M059J (cell line): ENCODE measurements around the gene GSPT1. TPM values are rescaled to one million over a fixed set of nuclear protein-coding genes. Genes with fewer than 3 reads are reported as not detected.

ENCODE experiments used
- DNase-seq: peaks from one replicate; pipeline ENCODE4 v3.0.0-alpha.2; 2012; ENCODE audit warnings: low read depth
- total RNA-seq: library from RNA; depleted of rRNA; stranded (reverse); fragments of >200 nt; shearing (Covaris generic); gene quantifications from 2 replicates; pipeline ENCODE4 v1.2.3, GENCODE V29; 2014

The GSPT1 gene
- total RNA-seq, 1 experiment from 2014 or later, result 139 TPM

DNA sequence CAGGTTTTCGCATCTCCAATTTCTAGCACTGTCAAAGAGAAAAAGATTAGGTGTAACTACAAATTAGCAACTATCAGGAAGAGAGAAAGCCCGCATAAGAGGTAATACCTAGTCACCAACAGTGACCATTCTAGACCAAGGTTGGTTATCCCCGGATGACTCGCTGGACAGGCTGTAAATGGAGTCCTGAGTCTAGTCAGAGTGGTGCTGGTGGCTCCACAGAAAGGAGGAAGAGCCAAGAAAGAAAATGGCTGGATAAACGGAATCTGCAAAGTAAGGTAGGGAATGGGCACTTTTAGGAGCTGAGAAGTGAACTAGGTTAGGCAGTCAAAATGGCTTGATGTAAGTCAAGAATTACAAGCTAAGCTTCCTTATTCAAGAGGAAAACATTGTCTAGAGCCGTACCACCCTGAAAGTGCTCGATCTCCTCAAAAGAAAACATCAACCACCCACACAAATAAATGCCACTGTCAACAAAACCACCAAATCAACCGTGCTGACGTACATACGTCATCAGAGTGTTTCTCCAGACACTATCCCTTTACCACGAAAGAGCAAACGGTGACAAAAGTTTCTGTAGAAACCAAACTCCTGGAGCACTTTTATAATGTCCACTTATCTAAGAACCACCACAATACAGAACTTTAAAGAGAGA is 2.2 kb downstream of the GSPT1 start:
- DNase-seq, result peak; percentile 76

DNA sequence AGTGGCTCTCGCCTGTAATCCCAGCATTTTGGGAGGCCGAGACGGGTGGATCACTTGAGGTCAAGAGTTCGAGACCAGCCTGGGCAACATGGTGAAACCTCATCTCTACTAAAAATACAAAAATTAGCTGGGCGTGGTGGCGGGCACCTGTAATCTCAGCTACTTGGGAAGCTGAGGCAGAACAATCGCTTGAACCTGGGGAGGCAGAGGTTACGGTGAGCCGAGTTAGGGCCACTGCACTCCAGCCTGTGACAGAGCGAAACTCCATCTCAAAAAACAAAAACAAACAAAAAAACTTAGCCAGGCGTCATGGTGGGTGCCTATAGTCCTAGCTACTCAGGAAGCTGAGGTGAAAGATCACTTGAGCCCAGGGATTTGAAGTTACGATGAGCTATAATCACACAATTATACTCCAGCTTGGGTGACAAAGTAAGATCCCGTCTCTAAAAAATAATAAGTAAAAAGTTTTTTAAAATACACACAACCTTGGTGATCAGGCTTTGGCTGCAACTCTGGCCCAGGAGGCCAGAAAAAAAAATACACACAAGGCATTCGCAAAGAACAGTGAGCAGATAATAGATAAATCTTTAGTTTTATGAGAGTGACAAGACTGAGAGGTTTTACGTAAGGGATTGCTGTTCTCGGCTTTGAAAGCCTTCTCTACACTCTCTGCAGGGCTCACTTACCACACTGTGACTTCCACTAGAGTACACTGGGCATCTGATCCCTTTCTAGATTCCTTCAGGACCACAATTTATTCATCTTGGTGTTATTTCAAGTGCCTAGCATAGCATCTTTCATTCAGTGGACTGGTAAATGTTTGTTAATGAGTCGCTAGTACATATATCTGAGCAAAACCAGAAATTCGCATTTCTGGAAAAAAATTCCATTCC is 5.9 kb downstream of the GSPT1 start:
- peak; percentile 11 for DNase-seq

DNA sequence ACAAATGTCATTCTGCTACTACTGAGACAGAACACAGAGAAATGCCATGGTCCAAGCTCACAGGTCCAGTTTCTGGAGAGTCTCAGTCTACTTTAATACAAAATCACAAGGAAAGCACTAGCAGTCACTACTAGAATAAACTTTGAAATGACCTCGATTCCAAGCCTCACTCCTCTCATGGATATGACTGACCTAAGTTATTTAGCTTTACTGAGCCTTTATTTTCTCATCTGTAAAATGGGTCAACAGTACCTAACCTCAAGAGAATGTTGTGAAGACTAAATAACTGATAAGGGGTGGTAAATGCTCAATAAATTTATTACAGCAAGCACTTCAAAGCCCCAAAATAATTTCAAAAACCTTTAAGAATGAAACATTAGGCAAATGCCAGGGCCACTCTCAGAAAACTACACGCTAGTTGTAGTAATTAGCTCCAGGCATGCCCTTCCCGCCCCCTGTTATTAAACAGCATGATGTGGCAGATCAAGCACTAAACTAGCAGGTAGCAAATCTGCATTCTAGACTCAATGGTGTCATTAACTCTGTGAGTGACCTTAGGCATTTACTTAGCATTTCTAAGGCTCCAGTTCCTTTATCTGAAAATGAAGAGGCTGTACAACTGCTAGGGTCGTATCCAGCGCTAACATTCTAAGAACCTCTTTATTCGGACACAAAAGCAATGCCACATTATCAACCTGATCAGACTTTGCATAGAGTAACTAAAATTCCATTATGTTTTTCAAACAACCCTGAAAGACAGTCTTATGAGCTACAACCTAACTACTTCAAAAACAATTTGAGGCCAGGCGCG is 8.4 kb downstream of the GSPT1 start:
- DNase-seq, result no peak

DNA sequence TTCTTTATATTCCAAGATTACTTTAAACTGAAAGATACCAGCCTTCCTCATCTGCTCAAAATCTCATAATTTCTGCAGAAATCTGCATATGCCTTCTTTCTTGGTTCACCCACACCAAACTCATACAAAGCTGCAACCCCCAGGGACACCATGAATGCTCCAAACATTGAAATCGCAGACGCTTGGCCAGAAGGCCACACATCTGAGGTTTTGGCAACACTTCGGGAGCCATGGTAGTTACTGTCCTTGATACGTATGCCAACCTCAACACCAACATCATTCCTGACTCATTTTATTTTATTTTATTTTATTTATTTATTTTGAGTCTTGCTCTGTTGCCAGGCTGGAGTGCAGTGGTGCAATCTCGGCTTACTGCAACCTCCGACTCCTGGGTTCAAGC is 11.8 kb downstream of the GSPT1 start:
- DNase-seq, result no peak

DNA sequence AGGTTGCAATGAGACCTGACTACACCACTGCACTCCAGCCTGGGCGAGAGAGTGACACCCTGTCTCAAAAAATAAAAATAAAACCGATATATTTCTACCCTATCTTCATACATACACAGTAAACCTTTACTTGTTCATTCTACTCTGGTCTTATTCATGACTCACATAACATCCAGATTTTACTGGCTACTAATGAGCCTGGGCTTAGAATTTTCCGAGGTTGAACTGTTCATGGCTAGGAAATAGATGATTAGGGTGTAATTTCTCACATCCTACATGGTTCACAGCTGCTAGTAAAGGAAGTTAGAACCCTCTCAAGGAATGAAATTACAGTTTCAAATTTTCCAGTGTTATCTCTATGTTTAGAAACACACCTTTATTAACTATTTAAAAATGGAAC is 14.7 kb downstream of the GSPT1 start:
- DNase-seq, result no peak

DNA sequence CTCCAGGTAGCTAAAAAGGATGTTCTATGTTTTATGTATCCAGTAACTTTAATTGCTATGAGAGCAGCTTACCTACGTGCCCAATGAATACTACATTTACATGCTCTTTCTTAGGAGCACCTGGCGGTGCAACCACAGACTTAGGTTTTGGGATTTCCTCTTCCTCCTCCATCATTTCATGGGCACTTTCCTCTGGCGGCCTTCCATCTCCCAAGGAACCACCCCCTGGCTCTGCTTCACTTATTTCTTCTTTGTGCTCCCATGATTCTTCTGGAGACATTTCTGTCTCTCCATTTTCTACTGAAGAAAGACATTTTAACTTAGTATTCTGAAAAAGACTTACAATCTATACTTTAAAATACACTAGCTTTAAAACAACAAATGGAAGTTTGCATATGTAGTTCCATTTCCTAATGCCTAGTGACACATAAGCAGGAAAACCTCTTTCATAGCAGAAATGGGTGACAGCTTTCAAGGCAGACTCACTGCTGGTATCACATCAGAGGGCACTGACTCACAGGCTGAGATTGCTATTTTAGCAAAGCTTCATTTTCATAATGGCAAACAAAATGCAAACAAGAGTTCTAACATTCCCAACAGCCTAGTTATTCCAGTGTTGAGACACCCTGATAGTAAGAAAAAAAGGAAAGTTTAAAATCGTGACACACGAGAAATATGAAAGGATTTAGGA is 19.1 kb downstream of the GSPT1 start:
- DNase-seq, result peak; percentile 74

DNA sequence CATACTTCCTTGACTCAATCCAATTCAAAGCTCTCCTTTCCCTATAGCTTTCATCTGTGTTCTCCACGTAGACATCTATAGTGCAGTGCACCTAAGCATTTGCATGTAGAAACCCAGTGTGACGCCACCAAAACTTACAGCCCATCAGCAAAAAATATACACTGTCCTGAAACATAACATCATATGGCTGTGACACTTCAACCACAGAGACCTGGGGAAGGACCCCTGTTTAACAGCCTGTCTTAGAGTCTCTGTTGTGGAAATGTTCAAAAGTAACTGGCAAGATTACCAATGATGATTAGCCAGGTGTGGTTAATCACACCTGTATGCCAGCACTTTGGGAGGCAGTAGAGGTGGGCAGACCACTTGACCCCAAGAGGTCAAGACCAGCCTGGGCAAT is 22.2 kb downstream of the GSPT1 start:
- DNase-seq, result no peak

DNA sequence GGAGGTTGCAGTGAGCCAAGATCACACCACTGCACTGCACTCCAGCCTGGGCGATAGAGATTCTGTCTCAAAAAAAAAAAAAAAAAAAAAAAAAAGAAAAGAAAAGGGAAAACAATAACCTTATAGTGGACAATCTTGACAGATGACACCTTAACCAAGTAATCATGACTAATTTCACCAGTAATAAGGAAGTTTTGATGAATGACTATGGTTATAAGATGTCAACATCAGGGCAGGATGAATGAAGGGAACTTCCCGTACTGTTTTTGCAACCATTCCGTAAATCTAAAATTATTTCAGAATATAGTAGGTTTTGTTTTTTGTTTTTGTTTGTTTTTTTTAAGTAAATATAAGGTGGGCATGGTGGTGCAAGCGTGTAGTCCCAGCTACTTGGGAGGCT is 23.0 kb downstream of the GSPT1 start:
- DNase-seq, result no peak

DNA sequence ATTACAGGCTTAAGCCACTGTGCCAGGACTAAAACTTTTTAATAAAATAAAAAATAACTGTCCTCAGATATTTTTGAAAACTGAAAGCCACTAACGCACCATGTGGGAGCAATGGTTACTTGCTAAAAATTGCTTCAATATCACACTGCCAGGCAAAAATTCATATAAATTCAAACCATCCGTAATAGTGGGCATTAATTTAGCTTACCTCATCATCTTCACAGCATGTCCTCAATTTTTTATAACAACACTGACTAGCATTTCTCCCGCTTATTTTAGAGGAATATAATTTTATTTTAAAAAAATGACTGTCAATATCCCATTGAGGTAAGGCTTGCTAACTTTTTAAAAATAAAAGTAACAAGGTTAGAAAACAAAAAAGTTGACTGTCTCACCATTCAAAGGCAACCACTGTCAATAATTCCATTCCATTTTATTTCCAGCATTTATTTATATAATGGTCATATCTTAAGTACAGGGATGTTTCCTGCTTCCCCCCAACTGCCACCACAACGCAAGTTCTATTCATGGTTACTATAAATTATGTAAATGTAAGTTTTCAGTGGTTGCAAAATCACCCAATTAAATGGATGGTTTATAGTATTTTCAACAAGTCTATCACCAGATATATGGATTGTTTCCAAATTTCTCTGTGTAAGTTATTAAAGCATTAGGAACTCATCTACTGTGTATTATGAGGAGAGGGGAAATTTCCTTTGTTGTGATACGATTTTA is 25.4 kb downstream of the GSPT1 start:
- no peak for DNase-seq

DNA sequence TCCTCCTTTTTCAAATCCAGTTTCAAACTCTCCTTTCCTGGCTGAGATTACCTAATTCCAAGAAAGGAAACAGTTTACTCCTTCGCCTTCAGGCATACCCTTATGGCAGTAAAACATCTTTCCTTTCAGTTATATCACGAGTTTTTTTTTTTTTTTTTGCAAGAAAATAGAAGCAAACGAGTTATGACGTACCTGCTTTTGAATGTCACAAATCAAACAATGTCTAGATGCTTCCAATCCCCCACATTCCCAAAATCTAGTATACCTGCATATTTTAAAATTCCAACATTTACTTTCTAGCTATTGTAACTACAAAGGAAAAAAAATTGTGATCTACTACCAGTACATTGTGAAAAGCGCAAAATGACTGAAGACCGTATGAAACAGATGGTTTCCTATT is 28.9 kb downstream of the GSPT1 start:
- no peak for DNase-seq

DNA sequence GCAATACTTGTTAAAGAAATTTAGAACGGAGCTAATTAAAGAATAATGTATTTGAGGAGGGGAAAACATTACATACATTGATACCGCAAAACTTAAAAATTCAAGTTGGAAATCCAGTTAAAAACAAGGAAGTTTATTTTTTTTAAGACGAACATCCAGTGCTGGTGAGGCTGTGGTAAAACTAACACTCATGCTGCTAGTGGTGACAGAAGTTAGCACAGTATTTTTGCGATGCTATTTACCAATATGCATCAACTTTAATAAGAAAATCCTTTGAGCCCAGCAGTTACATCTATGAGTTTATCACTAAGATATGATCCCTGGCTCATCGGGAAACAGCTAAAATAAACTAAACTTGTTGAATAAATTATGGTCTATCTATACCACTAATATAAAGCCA is 31.7 kb downstream of the GSPT1 start:
- DNase-seq, result no peak

DNA sequence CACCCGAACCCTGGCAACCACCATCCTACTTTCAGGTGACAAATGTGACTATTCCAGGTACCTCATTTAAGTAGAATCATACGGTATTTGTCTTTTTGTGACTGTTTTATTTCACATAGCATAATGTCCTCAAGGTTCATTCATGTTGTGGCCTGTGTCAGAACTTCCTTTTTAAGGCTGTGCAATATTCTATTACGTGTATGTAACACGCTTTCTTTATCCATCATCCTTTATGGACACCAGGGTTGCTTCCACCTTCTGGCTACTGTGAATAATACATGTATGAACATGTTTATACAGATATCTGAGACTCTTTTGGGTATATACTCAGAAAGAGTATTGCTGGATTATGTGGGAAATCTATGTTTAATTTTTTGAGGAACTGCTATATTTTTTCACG is 35.7 kb downstream of the GSPT1 start:
- no peak for DNase-seq

DNA sequence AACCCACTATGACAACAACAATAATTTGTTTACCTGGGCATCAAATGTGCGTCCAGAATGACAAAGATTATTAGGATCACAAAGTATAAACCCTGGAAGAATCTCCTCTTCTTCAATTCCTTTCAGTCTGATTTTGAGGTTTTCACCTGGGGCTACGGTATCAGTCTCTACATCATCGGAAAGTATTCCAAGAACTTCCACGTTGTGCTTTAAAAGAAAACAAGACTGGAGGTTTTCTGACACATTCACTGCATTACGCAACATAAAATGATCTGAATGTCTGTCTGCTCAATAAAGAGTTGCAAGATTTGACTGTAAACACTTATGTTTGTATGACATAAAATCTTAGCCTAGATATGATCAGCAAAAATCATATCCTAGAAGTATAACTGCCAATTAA is 38.4 kb downstream of the GSPT1 start:
- DNase-seq, result no peak

DNA sequence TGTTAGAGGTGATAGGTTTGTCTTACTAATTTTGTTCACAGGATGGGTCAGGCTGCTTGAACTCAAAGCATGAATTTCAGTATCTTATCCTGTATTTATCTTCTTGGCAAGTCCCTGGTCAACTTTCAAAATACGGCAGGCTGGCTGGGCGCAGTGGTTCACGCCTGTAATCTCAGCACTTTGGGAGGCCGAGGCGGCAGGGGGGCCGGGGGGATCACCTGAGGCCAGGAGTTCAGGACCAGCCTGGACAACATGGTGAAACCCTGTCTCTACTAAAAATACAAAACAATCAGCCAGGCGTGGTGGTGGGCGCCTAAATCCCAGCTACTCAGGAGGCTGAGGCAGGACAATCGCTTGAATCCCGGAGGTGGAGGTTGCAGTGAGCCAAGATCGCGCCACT is 39.5 kb downstream of the GSPT1 start:
- DNase-seq, result no peak

DNA sequence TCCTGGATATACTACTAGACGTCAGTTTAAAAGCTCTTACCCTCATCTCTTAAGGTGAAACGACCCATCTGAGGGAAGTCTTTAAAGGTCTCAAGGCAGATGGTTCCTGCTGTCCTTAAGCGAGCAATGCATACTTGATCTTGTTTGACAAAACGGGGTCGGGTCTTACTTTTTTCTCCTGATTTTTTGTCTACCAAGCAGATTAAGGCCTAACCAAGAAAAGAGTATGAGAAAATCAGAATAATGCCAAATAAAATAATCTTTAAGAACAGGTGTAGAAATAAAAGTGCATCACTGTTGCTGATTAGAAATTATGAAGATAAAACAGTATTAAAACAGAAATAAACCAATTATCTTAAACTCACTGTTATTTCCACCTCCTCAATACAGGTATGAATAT is 40.0 kb downstream of the GSPT1 start:
- no peak for DNase-seq

DNA sequence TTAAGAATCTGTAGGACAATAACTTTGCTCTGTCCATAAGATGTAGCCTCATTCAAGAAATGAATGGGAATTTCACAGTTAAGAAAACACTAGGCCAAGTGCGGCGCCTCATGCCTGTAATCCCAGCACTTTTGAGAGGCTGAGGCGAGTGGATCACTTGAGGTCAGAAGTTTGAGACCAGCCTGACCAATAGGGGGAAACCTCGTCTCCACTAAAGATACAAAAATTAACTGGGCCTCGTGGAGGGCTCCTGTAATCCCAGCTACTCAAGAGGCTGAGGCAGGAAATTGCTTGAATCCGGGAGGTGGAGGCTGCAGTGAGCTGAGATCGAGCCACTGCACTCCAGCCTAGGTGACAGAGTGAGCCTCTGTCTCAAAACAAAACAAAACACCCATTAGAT is 44.6 kb downstream of the GSPT1 start:
- peak; percentile 37 for DNase-seq

DNA sequence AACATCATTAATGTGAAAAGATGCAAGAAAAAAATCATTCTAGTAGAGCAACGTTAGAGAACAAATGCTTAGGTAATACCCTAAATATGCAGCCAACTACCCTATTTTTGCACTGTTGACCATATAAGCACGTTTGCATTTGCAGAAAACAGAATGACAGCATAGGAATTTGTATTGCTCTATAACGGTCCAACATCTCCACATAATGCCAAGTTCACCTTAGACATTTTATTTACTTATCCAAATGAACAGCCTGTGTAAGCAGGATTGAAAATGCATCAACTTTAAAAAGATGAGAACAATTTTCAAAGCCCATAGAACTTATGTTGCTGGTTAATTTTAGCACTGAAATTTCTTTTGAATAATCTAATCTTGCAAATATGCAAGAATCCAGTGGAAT is 45.4 kb downstream of the GSPT1 start:
- no peak for DNase-seq

DNA sequence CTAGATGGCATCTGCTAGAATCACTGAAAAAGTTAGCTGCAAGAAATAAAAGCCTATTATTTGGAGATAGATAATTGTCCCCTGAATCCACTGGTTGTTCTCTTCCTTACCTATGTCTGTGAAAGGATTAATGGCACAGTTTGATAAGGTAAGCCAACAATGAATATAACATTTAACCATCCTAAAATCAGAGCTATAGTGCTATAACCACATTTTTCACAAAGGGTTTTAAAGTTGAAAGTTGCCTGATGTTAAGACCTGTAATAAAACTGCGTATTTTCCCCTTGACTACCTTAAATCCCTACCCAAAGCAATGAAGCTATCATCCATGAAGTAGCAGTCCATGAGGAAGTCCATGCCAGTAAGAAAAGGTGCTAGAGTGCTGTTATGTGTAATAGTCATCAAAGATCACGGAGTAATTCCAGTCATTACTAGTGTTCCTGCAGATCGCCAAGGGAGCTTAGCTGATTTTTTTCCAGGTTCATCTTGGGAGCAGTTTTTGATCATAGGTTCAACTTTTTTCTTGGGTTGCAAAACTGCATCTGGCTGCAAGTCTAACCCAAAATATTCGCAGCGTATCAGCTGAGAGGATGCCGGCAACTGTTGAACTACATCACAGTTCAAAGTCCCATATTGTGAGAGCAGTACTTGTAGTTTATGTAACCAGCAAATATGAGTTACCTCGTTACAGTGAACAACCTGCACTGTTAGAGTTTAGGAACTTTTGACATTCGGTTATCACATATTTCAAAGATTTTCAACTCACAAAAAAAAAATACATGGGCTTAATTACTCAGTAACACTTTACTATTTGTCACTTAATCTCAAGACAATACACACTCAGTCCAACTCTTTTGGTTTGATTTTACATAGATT is 46.2 kb downstream of the GSPT1 start:
- no peak for DNase-seq

DNA sequence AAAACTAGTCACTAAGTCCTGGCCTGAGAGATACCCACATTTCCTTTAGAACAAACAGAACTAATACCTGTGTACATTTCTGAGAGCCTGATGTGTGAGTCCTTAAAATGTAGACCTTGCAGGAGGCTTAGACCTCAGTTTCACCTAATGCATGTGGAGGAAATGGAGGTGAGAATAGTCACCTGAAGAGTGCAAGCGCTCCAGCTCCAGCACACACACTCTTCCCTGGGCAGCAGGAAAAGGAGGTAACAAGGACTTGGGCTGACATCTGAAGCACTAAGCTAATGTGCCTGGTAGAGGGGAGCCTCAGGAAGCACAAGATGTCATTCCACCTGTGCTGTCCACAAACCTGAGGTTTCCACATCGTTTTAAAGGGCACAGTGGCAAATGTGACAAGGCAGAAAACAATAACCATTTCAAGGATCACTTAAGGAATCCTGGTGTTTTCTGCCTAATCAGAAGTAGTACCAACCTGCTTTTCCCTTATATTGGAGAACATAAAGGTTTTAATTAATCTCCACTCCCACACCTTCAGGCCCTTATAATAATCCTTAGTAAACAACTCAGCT is 47.3 kb downstream of the GSPT1 start:
- no peak for DNase-seq

DNA sequence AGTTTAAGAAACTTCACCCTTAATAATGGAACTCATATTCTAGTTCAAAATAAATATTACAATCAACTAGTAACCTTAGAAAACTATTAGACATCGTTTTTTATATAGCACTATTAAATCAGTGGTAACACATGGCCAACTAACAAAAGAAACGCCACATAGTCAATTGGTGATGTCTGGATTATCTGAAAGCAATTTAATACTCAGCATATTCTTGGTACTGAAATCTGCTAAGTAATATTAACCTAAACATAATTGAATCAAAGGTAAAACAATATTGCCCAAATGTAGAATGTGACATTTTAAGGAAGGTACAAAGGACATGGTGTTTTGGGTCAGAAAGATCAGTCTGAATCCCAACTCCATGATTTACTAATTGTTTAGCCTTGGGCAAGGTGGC is 53.3 kb downstream of the GSPT1 start:
- DNase-seq, result no peak
